K562 (cell line): Measurements from ENCODE around the gene MPC1. TPM values are rescaled to one million over a fixed set of nuclear protein-coding genes. Genes with fewer than 3 reads are reported as not detected.

Source experiments
- ATAC-seq: fragments of 200-7000 bp; cut with Tn5 transposase; 3 replicates; pipeline ENCODE4 v1.9.1; 2020; ENCODE audit warnings: moderate library complexity
- BruUV-seq: library from RNA; stranded (reverse); fragments of 400-500 nt; replicated peaks from 2 replicates; lab custom pipeline; 2021; lab: Mats Ljungman, UMichigan
- CTCF ChIA-PET: fragments of 300-600 bp; formaldehyde crosslinking; extraction: SDS; loops from one replicate; lab custom pipeline; 2021; ENCODE audit warnings: low intra/inter-chr PET ratio; lab: Yijun Ruan, JAX
- POLR2A ChIA-PET: fragments of 300-600, 350-650 bp; sonication (Branson Sonifier 250); formaldehyde crosslinking; extraction: SDS; loops from one replicate; lab custom pipeline; 2021; ENCODE audit warnings: antibody characterized with exemption, inconsistent platforms; lab: Yijun Ruan, JAX
- DNase-seq, 4 experiments: peaks; one replicate each; pipeline versions ENCODE4 v3.0.0 to v3.0.0-alpha.2; 2011 to 2018; ENCODE audit warnings: low spot score in 3 of 4, mixed read lengths in 3 of 4; ENCODE audit errors: extremely low read depth in 1 of 4
- FAIRE-seq: peaks from 2 replicates; lab custom pipeline; 2011; peaks lifted over from hg19 to GRCh38; lab: Jason Lieb, UNC
- H2AFZ ChIP-seq: 2 replicates; pipeline ENCODE4 v1.6.0; 2011; ENCODE audit warnings: low read depth, low read length, control low read depth, inconsistent platforms
- H3K27ac ChIP-seq: fragments of 200-600 bp; 3 replicates; pipeline ENCODE4 v1.8.0; 2011; ENCODE audit warnings: low read depth, mild to moderate bottlenecking, control low read depth, inconsistent platforms, low read length, moderate library complexity, mixed read lengths; ENCODE audit errors: extremely low read depth
- H3K27me3 ChIP-seq, 2 experiments: fragments of 300-600 bp in 1 of 2; 2 replicates in 1 of 2; 3 replicates in 1 of 2; pipeline versions ENCODE4 v1.6.0 to v1.8.0; 2011; ENCODE audit warnings: inconsistent platforms in 2 of 2, low read length in 2 of 2, mild to moderate bottlenecking in 1 of 2, mixed read lengths in 1 of 2, moderate library complexity in 1 of 2; ENCODE audit not compliant: control insufficient read depth in 2 of 2, insufficient read depth in 2 of 2
- H3K36me3 ChIP-seq: fragments of 300-600 bp; 3 replicates; pipeline ENCODE4 v1.8.0; 2011; ENCODE audit warnings: mild to moderate bottlenecking, low read length, inconsistent platforms; ENCODE audit not compliant: control insufficient read depth, insufficient read depth
- H3K4me1 ChIP-seq, 2 experiments: fragments of 200-600 bp in 1 of 2; replicated peaks in 1 of 2; 2 replicates in 1 of 2; 3 replicates in 1 of 2; pipeline versions ENCODE4 v1.5.1 to v1.8.0; 2011; ENCODE audit warnings: inconsistent platforms in 2 of 2, low read length in 2 of 2, mild to moderate bottlenecking in 1 of 2, mixed read lengths in 1 of 2, moderate library complexity in 1 of 2; ENCODE audit not compliant: control insufficient read depth in 2 of 2, insufficient read depth in 2 of 2
- H3K4me2 ChIP-seq: 2 replicates; pipeline ENCODE4 v1.6.1; 2011; ENCODE audit warnings: low read length, control low read depth, inconsistent platforms, mixed read lengths; ENCODE audit not compliant: insufficient read depth
- H3K4me3 ChIP-seq: fragments of 200-600 bp; sonication (generic), shearing (Covaris generic); 2 replicates; pipeline ENCODE4 v1.5.1; 2016; ENCODE audit warnings: control low read depth, inconsistent platforms
- H3K79me2 ChIP-seq: fragments of 200-600 bp; 3 replicates; pipeline ENCODE4 v1.8.0; 2011; ENCODE audit warnings: low read length, inconsistent platforms; ENCODE audit not compliant: control insufficient read depth, insufficient read depth
- H3K9ac ChIP-seq, 2 experiments: 2 replicates each; pipeline versions ENCODE4 v1.6.0 to v1.6.1; 2011; ENCODE audit warnings: low read depth in 2 of 2, low read length in 2 of 2, control low read depth in 1 of 2, inconsistent platforms in 1 of 2, mild to moderate bottlenecking in 1 of 2, mixed read lengths in 1 of 2; ENCODE audit not compliant: insufficient read depth in 1 of 2
- H3K9me1 ChIP-seq: one replicate; pipeline ENCODE4 v1.6.0; 2011; ENCODE audit warnings: inconsistent platforms, mild to moderate bottlenecking, low read length, moderate library complexity; ENCODE audit not compliant: control insufficient read depth, insufficient read depth
- H3K9me3 ChIP-seq: replicated peaks from 2 replicates; pipeline ENCODE4 v1.5.1; 2011; ENCODE audit warnings: low read depth, low read length, inconsistent platforms; ENCODE audit not compliant: control insufficient read depth, insufficient read depth
- H4K20me1 ChIP-seq: replicated peaks from 2 replicates; pipeline ENCODE4 v1.6.1; 2011; ENCODE audit warnings: low read length, inconsistent platforms, mixed read lengths; ENCODE audit not compliant: control insufficient read depth, insufficient read depth
- ARID2 ChIP-seq: fragments of 450-650 bp; IDR thresholded peaks from 2 replicates; pipeline ENCODE4 v1.6.1; 2017; ENCODE audit warnings: antibody characterized with exemption, mild to moderate bottlenecking
- CCNT2 ChIP-seq: IDR thresholded peaks from 2 replicates; pipeline ENCODE4 v1.6.1; 2011; ENCODE audit warnings: borderline replicate concordance, low read depth, mild to moderate bottlenecking, moderate library complexity, mixed read lengths, low read length; ENCODE audit not compliant: insufficient read length; ENCODE audit errors: extremely low read depth
- CREBBP ChIP-seq: IDR thresholded peaks from one replicate; pipeline ENCODE4 v1.6.1; 2012; ENCODE audit warnings: low read depth, mild to moderate bottlenecking, control low read depth, inconsistent platforms, low read length
- ESRRB ChIP-seq: fragments of 250-450 bp; sonication (Bioruptor Pico); IDR thresholded peaks from 2 replicates; pipeline ENCODE4 v1.5.0; 2020; ENCODE audit warnings: mild to moderate bottlenecking, moderate library complexity, borderline replicate concordance
- GATAD2A ChIP-seq: fragments of 450-650 bp; IDR thresholded peaks from 2 replicates; pipeline ENCODE4 v1.6.1; 2017
- JUN ChIP-seq, 2 experiments: sonication (generic) in 1 of 2; formaldehyde crosslinking in 1 of 2; IDR thresholded peaks; 2 replicates each; pipeline versions ENCODE4 v1.6.1 to v1.8.0; 2012 to 2022; ENCODE audit warnings: borderline replicate concordance in 2 of 2, mild to moderate bottlenecking in 2 of 2, improper control_type of control experiment in 1 of 2, low read depth in 1 of 2, low read length in 1 of 2, missing genetic modification reagents in 1 of 2
- KLF10 ChIP-seq: fragments of 250-450 bp; sonication (Bioruptor Pico); IDR thresholded peaks from 2 replicates; pipeline ENCODE4 v1.6.1; 2021; ENCODE audit warnings: matching md5 sums
- PHB2 ChIP-seq: fragments of 450-650 bp; IDR thresholded peaks from 2 replicates; pipeline ENCODE4 v1.6.1; 2017; ENCODE audit warnings: low read depth
- RBM15 ChIP-seq: fragments of 200-400 bp; formaldehyde crosslinking; IDR thresholded peaks from 2 replicates; pipeline ENCODE4 v1.6.1; 2018; ENCODE audit warnings: mild to moderate bottlenecking, low read length, moderate library complexity; ENCODE audit not compliant: insufficient read depth
- TEAD4 ChIP-seq, 2 experiments: sonication (generic) in 1 of 2; formaldehyde crosslinking in 1 of 2; IDR thresholded peaks; 2 replicates each; pipeline versions ENCODE4 v1.6.1 to v1.8.0; 2012 to 2022; ENCODE audit warnings: borderline replicate concordance in 1 of 2, inconsistent platforms in 1 of 2, low read length in 1 of 2, mild to moderate bottlenecking in 1 of 2, missing genetic modification reagents in 1 of 2
- TRIM25 ChIP-seq: fragments of 450-650 bp; IDR thresholded peaks from 2 replicates; pipeline ENCODE4 v1.7.0; 2016; ENCODE audit warnings: borderline replicate concordance
- VEZF1 ChIP-seq: fragments of 200-800 bp; sonication (Bioruptor generic); IDR thresholded peaks from 2 replicates; pipeline ENCODE4 v1.6.1; 2017; ENCODE audit warnings: missing genetic modification characterization, missing compliant biosample characterization
- ZNF217 ChIP-seq: sonication (generic); formaldehyde crosslinking; IDR thresholded peaks from 2 replicates; pipeline ENCODE4 v1.8.0; 2022; ENCODE audit warnings: mild to moderate bottlenecking, missing genetic modification reagents
- ZNF644 ChIP-seq: fragments of 200-800 bp; sonication (Bioruptor generic); IDR thresholded peaks from 2 replicates; pipeline ENCODE4 v1.6.1; 2016; ENCODE audit warnings: low read depth, missing genetic modification characterization, missing compliant biosample characterization
- whole genome bisulfite sequencing: fragments of 100-300 bp; shearing (Covaris generic); methylation state at CpG from one replicate; pipeline ENCODE4 v1.1.6; 2016; ENCODE audit warnings: low coverage, mixed read lengths; ENCODE audit not compliant: insufficient coverage; ENCODE audit errors: missing lambda C conversion rate; 5-methylcytosine and 5-hydroxymethylcytosine counted together
- in situ Hi-C: fragments of 300-500 bp; cut with MboI; formaldehyde crosslinking; loops from 4 replicates; pipeline ENCODE4 v1.15.0; 2018; ENCODE audit warnings: inconsistent platforms, mixed read lengths
- intact Hi-C: fragments of 100-400 bp; cut with micrococcal nuclease; formaldehyde crosslinking; loops from 2 replicates; pipeline ENCODE4 v1.14.2; 2022
- polyA plus RNA-seq, 8 experiments: library from polyadenylated mRNA; depleted of rRNA in 4 of 8; stranded (reverse) in 5 of 8; unstranded in 3 of 8; fragments of >200 nt; fragmentation: Nextera tagmentation in 2 of 8; fragmentation: Illumina TruSeq in 1 of 8; extraction: Ambion mirVana in 2 of 8; extraction: Trizol in 1 of 8; gene quantifications; 2 replicates each; pipeline versions ENCODE4 v1.2.1 to v1.2.3, GENCODE V29; 2011 to 2014; ENCODE audit warnings: inconsistent platforms in 1 of 8, missing spikeins in 1 of 8
- total RNA-seq, 7 experiments: library from RNA; depleted of rRNA in 6 of 7; stranded (reverse); fragments of >200 nt in 6 of 7; fragmentation: Illumina TruSeq in 2 of 7; extraction: Trizol in 2 of 7; gene quantifications; 2 replicates each; pipeline versions ENCODE4 v1.2.1 to v1.2.3, GENCODE V29; 2011 to 2021; ENCODE audit warnings: low replicate concordance in 1 of 7
- TF ChIP-seq, protein P1 (sequence below): fragments of 250-450 bp; sonication (Bioruptor Pico); IDR thresholded peaks from 2 replicates; pipeline ENCODE4 v1.5.1; 2021; ENCODE audit warnings: mild to moderate bottlenecking
- TF ChIP-seq, protein P2 (sequence below): IDR thresholded peaks from 2 replicates; pipeline ENCODE4 v1.6.1; 2016; ENCODE audit warnings: missing genetic modification characterization, missing compliant biosample characterization

MPC1 gene
- total and polyA plus RNA-seq, 9 of the 15 experiments (the other 6 are each of a cell fraction or from before 2014, with no cell fraction given) = 78.6 to 185 (median 138) TPM

GRCh38 chr6:166424431-166424830, 41.7 kb upstream of the MPC1 start:
- Histone ChIP-seq H3K4me2 (no peak overlapping the region), H3K9me1 (no peaks in the 10 kb centered on the region), H3K36me3 (no peaks in the 10 kb centered on the region), H4K20me1 (0 out of 2 replicates have a peak, but pooled peaks cover 4% of the 10 kb centered on the region), H3K4me1 (no peaks in the 10 kb centered on the region), H3K79me2 (no peaks in the 10 kb centered on the region), H3K9me3 (no peaks in the 10 kb centered on the region), H2AFZ (no peak overlapping the region), H3K4me3 (no peak overlapping the region), H3K27ac (no peak overlapping the region), H3K9ac (no peak overlapping the region), H3K27me3 (peaks cover 44 to 53% of the 10 kb centered on the region in 2 experiments)
- ATAC-seq = no peak
- CTCF ChIA-PET = no interaction called here
- in situ Hi-C loops = no loop called here
- BruUV-seq = no TSS peak
- POLR2A ChIA-PET = interaction anchor here (0.9 kb wide), 1 partner anchor 337 kb away, joined by 3 read pairs; no protein-coding TSS in a partner anchor
- DNase-seq = no peak
- intact Hi-C loops = no loop called here
- FAIRE-seq = no peak
- WGBS = 3% methylated on average over 12 of the region's 12 CpGs
- TF ChIP-seq ESRRB (CRISPR knock-in tag) (no peak), TEAD4 (IDR thresholded peaks at IDR 0.05; ENCODE audit: low read length) (no peak), TEAD4 (CRISPR knock-in tag; IDR thresholded peaks at IDR 0.05; ENCODE audit: borderline replicate concordance) (no peak), ZNF644 (tag) (no peak), PHB2 (no peak), VEZF1 (CRISPR knock-in tag) (no peak), RBM15 (no peak), JUN (IDR thresholded peaks at IDR 0.05; ENCODE audit: borderline replicate concordance, low read depth, low read length) (no peak), JUN (CRISPR knock-in tag; IDR thresholded peaks at IDR 0.05; ENCODE audit: borderline replicate concordance) (no peak), ZNF217 (no peak), CREBBP (no peak), CCNT2 (no peak), KLF10 (CRISPR knock-in tag) (no peak), ARID2 (no peak), TRIM25 (no peak), GATAD2A (no peak)
- TF ChIP-seq, protein P1, sequence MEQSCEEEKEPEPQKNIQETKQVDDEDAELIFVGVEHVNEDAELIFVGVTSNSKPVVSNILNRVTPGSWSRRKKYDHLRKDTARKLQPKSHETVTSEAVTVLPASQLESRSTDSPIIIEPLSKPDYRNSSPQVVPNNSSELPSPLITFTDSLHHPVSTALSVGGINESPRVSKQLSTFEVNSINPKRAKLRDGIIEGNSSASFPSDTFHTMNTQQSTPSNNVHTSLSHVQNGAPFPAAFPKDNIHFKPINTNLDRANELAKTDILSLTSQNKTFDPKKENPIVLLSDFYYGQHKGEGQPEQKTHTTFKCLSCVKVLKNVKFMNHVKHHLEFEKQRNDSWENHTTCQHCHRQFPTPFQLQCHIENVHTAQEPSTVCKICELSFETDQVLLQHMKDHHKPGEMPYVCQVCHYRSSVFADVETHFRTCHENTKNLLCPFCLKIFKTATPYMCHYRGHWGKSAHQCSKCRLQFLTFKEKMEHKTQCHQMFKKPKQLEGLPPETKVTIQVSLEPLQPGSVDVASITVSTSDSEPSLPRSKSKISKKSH (CRISPR knock-in tag) = no peak
- TF ChIP-seq, protein P2, sequence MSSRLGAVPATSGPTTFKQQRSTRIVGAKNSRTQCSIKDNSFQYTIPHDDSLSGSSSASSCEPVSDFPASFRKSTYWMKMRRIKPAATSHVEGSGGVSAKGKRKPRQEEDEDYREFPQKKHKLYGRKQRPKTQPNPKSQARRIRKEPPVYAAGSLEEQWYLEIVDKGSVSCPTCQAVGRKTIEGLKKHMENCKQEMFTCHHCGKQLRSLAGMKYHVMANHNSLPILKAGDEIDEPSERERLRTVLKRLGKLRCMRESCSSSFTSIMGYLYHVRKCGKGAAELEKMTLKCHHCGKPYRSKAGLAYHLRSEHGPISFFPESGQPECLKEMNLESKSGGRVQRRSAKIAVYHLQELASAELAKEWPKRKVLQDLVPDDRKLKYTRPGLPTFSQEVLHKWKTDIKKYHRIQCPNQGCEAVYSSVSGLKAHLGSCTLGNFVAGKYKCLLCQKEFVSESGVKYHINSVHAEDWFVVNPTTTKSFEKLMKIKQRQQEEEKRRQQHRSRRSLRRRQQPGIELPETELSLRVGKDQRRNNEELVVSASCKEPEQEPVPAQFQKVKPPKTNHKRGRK (tag) = no peak
